ENCODE results near the gene GDPGP1.
"Not testable (repeated sequence)": the region's sequence is repeated elsewhere in the genome, so short reads cannot be mapped to it uniquely, and the experiment has no call there.

Gene GDPGP1

GRCh38 chr15:90259524-90259923 is 25.5 kb downstream of the GDPGP1 start:
- no peak for DNase-seq (ENCODE audit: low read depth in 4 of 4, low spot score in 1 of 4)

GRCh38 chr15:90260731-90261130 is 26.7 kb downstream of the GDPGP1 start:
- not testable (repeated sequence) for DNase-seq (ENCODE audit: low read depth in 4 of 4, low spot score in 1 of 4)

DNA sequence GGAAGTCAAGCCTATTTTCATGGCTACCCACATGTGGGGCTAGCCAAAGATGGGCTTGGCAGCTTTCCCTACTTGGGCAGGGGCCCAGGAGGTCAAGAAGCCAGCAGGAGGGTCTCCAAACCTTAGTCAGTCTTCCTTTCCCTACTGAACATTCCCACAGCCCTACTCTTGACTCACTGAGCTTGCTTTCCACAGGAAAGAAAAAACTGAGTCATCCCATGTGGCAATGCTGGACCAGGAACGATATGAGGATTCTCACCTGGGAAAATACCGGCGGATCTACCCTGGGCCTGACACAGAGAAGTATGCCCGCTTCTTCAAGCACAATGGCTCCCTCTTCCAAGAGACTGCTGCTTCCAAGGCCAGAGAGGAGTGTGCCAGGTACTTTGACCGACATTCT is 27.8 kb downstream of the GDPGP1 start:
- no peak for DNase-seq (ENCODE audit: low read depth in 4 of 4, low spot score in 1 of 4)

DNA sequence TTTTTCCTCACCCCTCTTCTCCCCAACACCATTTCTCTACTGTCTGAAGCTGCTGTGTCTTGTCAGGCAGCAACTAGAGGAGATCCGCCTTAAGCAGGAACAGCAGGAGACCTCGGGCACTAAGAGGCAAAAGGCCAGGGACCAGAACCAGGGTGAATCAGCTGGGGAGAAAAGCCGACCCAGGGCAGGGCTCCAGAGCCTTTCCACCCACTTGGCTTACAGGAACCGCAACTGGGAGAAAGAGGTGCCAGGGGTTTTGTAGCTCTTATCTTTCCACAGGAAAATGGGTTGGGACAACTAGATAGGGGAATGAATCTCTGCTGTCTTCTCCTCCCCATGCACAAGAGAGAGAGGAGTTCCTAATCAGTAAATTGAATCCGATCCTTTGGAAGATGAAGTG is 28.4 kb downstream of the GDPGP1 start:
- DNase-seq (ENCODE audit: low read depth in 4 of 4, low spot score in 1 of 4), result no peak

DNA sequence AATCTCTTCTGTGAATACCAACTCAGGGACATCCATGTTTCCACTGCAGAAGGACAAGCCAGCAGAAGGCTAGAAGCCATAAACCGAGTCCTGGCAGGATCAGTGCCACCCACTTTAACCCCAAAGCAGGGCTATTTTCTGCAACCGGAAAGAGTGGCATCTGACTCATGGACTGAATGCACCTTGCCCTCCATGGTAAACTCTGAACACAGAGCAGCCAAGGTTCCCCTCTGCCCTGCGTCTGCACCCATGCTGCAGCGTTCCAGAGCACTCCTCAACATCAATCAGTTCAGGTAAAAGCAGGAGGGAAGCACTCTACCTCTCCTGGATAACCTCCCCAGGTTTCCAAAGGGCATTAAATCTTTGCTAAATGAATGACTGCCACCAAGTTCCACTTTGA is 30.7 kb downstream of the GDPGP1 start:
- peak in 2 of 4 experiments; percentile 6 to 20 for DNase-seq (ENCODE audit: low read depth in 4 of 4, low spot score in 1 of 4)

DNA sequence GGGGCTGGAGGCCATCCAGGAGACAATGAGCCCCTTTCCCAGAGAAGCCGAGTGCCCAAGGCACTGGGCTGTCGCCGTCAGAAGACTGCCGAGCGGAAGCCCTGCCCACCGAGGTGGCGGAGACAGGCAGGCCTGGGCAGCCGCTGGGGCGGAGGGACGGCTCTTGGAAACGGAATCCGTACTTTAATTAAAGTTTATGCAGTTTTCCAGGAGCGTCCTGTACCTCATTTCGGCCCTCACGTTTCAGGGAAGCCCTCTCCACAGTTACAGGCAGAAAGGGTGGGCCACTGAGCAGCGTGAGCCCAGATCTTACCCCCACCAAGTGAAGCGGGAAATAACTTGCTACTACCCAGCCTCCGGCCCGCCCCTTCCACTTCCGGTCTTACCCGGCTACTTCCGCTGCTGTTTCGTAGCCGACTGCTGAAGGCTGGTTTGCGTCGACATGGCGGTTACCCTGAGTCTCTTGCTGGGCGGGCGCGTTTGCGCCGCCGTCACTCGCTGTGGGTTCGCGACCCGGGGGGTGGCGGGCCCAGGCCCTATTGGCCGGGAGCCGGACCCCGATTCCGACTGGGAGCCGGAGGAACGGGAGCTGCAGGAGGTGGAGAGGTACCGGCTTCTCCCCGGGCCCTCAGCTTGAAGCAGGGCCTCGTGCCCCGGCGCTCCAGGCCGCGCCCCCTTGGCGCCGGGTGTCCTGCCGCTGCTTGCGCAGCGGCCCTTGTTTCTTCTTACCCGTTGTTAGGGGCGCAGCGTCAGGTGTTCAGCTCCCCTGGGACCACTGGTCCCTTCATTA is 31.5 kb downstream of the GDPGP1 start, which contains the start of gene NGRN:
NGRN (plus strand) TSS at position 402 of the 790 bp plus-strand sequence; CDS start at position 443, 41 bp downstream.
- peak; percentile 78 to 93 (median 86) for DNase-seq (ENCODE audit: low read depth in 4 of 4, low spot score in 1 of 4)

DNA sequence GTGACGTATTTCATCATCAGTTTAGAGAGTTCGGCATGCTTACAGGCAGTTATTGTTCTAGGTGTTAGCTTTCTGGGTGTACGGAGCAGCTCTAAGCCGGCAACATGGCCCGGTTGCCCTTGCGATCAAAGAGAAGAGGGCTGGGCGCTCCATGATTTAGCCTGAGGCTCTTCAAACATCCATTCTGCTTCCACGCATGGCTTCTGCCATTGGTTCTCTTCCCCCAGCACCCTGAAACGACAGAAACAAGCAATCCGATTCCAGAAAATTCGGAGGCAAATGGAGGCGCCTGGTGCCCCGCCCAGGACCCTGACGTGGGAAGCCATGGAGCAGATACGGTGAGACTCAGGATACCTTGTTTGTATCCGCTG is 32.0 kb downstream of the GDPGP1 start:
- DNase-seq (ENCODE audit: low read depth in 4 of 4, low spot score in 1 of 4), result peak in 2 of 4 experiments; percentile 22 to 35

DNA sequence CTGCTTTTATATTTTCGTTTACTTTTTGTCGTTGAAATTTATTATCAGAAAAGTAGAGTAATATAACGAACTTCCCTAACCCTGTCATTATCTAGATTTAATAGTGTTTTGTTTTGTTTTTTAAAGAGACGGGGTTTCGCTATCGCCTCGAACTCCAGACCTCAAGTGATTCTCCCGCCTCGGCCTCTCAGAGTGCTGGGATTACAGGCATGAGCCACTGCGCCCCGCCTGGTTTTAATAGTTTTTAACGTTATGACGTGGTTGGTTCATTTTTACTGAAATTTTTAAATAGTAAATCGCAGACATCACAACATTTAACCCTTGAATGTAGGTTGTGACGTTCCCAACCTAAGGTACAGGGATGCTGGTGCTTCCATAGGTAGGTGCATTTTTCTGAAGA is 32.5 kb downstream of the GDPGP1 start:
- DNase-seq (ENCODE audit: low read depth in 4 of 4, low spot score in 1 of 4), result no peak

GRCh38 chr15:90268415-90268814 is 34.4 kb downstream of the GDPGP1 start:
- no peak for DNase-seq (ENCODE audit: low read depth in 4 of 4, low spot score in 1 of 4)

DNA sequence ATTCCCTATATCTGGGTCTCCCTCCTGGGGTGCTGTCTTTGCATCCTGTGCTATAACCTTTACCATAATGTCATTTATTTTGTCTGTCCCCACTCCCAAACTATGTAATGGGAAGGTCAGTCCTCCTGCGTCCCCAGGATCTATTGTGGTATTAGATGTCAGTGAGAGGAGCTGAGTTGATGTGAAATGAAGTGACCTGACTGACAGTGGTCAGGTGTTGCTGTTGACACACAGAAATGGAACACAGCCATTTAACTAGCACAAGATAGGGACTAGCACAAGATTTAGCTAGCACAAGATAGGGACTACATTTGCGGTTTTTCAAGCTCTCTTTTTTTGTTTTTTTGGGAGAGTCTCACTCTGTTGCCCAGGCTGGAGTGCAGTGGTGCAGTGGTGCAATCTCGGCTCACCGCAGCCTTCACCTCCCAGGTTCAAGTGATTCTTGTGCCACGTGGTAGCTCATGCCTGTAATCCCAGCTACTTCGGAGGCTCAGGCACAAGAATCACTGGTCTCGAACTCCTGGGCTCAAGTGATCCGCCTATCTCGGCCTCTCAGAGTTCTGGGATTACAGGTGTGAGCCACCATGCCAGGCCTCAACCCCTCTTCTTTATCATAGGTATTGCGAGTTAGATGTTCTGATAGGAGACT is 36.6 kb downstream of the GDPGP1 start:
- DNase-seq (ENCODE audit: low read depth in 4 of 4, low spot score in 1 of 4), result no peak

GRCh38 chr15:90271459-90272166 is 37.6 kb downstream of the GDPGP1 start:
- no peak for DNase-seq (ENCODE audit: low read depth in 4 of 4, low spot score in 1 of 4)

- DNase-seq (ENCODE audit: low read depth in 4 of 4, low spot score in 1 of 4), result not testable (repeated sequence)
These were observed 44.5 kb downstream of the GDPGP1 start for GRCh38 chr15:90278467-90278866.

DNA sequence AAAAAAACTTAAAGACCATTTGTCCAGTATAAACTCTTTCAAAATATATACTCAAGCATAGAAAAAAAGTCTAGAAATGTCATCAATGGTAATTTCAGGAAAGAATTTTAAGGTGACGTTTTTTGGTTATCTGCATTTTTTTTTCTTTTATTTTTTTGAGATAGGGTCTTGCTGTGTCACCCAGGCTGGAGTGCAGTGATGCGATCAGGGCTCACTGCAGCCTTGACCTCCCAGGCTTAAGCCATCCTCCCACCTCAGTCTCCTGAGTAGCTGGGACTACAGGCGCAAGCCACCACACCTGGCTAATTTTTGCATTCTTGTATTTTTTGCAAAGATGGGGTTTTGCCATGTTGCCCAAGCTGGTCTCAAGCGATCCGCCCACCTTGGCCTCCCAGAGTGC is 46.7 kb downstream of the GDPGP1 start:
- DNase-seq (ENCODE audit: low read depth in 4 of 4, low spot score in 1 of 4), result not testable (repeated sequence)

DNA sequence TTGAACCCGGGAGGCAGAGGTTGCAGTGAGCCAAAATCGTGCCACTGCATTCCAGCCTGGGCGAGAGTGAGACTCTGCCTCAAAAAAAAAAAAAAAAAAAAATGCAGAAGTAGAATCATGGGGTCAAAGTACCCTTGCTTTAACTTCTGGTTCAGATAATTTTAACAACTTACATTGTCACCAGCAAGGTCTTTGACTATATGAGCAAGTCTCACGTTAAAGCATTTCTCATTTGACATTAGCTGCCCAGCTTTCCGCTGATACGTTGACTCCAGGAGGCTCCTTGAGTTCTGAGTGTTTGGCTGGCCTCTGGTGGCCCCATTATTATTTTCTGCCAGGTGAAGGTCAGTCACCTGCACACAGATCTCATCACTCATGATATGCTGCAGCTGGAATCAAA is 47.6 kb downstream of the GDPGP1 start:
- DNase-seq (ENCODE audit: low read depth in 4 of 4, low spot score in 1 of 4), result not testable (repeated sequence)

DNA sequence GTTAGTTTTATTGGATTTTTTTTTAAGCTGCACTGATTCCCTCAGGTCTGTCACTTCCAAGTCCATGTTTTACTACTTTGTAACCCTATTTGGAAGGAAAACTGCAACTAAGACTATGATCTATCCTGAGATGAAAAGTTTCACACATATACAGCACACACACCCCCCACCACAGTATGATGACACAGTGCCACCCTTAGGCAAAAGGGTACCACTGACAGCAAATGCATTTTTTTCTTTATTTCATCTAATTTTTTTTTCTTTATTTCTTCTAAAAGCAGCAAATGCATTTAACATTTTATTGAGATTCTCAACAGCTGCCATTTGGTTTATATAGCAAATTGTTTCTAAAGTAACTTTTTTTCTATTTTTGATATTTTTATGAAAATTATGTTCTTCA is 52.7 kb downstream of the GDPGP1 start:
- DNase-seq (ENCODE audit: low read depth in 4 of 4, low spot score in 1 of 4), result no peak

DNA sequence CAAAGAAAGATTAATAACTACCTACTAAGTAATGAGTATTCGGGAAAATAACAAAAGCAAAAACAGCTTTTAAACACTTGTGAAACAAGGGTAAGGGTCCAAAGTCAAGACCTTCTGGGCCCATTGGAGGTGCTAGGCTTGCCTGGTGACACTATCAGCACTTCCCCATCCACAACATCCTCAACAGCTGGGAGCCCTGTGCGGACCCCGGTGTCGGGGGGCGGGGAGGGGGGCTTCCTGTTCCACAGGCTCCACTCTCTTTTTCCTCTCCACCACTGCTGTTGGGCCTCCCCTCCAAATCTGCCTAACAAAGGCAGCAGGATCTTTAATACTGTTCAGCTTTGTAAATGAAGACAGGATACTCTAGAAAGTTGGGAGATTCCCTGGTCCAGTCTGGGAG is 53.1 kb downstream of the GDPGP1 start:
- DNase-seq (ENCODE audit: low read depth in 4 of 4, low spot score in 1 of 4), result no peak

DNA sequence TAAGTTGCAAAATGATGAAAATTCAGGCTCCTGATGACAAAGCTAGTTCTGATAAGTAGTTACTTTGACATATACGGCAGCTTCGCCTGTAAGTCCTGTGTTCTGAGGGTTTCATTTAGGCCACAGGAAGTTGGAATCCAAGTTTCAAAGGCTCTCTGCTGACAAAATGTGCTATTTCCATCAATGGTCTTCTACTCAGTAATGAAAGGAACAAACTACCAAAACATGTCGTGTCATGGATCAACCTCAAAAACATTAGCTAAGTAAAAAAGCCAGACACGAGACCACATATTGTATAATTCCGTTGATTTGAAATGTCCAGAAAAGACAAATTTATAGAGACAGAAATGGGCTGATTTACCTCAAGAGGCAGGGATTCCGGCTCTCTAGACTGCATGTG is 53.9 kb downstream of the GDPGP1 start:
- DNase-seq (ENCODE audit: low read depth in 4 of 4, low spot score in 1 of 4), result no peak

- DNase-seq (ENCODE audit: low read depth in 4 of 4, low spot score in 1 of 4), result no peak
These were observed 57.8 kb downstream of the GDPGP1 start for GRCh38 chr15:90291679-90292356.

GRCh38 chr15:90293040-90293810 is 59.2 kb downstream of the GDPGP1 start:
- DNase-seq (ENCODE audit: low read depth in 4 of 4, low spot score in 1 of 4), result peak; percentile 42 to 55 (median 50)

DNA sequence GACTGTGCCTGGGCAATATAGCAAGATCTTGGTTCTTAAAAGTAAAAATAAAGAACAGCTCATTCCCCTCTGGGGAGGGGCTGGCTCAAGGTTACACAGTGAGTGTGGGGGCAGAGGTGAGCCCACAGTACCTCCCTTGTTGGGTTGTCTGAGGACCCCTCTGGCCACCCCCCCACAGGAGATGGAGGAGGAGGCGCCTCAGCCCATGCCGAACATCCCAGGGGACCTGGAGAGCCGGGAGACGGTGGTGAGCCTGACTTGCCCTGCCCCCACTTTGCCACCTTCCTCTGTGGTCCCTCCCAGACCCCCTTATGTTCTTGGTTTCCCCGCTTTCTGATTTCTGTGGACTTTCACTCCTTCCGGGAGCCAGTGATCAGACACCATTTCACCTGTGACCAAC is 60.1 kb downstream of the GDPGP1 start:
- DNase-seq (ENCODE audit: low read depth in 4 of 4, low spot score in 1 of 4), result no peak

Measured in stimulated activated CD4-positive, alpha-beta T cell treated with anti-CD3 and anti-CD28 coated beads, Interleukin-1b, Interleukin-23, amount 100 ng/mL, for 24 hours (primary cell).